GM21825 (cell line): ENCODE measurements around the gene PARD3.
"Not testable (repeated sequence)": the region's sequence is repeated elsewhere in the genome, so short reads cannot be mapped to it uniquely, and the experiment has no call there.

Source experiments
- ATAC-seq: cut with Tn5 transposase; IDR thresholded peaks from one replicate; pipeline ENCODE4 v1.9.1; 2021; ENCODE audit warnings: mild to moderate bottlenecking, moderate library complexity; ENCODE audit not compliant: unreplicated experiment

PARD3 gene

GRCh38 chr10:34745244-34745643 lies 69.9 kb downstream of the PARD3 start:
- no peak for ATAC-seq

- ATAC-seq, result no peak
These were observed 70.5 kb downstream of the PARD3 start for GRCh38 chr10:34744590-34744989.

- no peak for ATAC-seq
These were observed 71.3 kb downstream of the PARD3 start for GRCh38 chr10:34743814-34744213.

- ATAC-seq, result no peak
These were observed 72.6 kb downstream of the PARD3 start for GRCh38 chr10:34742456-34742855.

- ATAC-seq, result not testable (repeated sequence)
These were observed 74.0 kb downstream of the PARD3 start for GRCh38 chr10:34741087-34741486.

GRCh38 chr10:34740321-34740720 lies 74.8 kb downstream of the PARD3 start:
- ATAC-seq, result no peak

- no peak for ATAC-seq
These were observed 75.2 kb downstream of the PARD3 start for GRCh38 chr10:34739915-34740314.

- no peak for ATAC-seq
These were observed 77.3 kb downstream of the PARD3 start for GRCh38 chr10:34737772-34738169.

- no peak for ATAC-seq
These were observed 77.9 kb downstream of the PARD3 start for GRCh38 chr10:34736976-34737771.

GRCh38 chr10:34734918-34735317 lies 80.2 kb downstream of the PARD3 start:
- no peak for ATAC-seq

GRCh38 chr10:34732926-34733325 lies 82.2 kb downstream of the PARD3 start:
- no peak for ATAC-seq

GRCh38 chr10:34731885-34732701 lies 83.0 kb downstream of the PARD3 start:
- no peak for ATAC-seq

GRCh38 chr10:34731213-34731612 lies 83.9 kb downstream of the PARD3 start:
- ATAC-seq, result no peak

GRCh38 chr10:34730726-34731125 lies 84.4 kb downstream of the PARD3 start:
- no peak for ATAC-seq

GRCh38 chr10:34729619-34730018 lies 85.5 kb downstream of the PARD3 start:
- ATAC-seq, result no peak

- no peak for ATAC-seq
These were observed 86.7 kb downstream of the PARD3 start for GRCh38 chr10:34728361-34728760.

GRCh38 chr10:34727595-34728033 lies 87.5 kb downstream of the PARD3 start:
- ATAC-seq, result no peak

GRCh38 chr10:34726862-34727261 lies 88.2 kb downstream of the PARD3 start:
- ATAC-seq, result no peak

GRCh38 chr10:34723750-34724149 lies 91.3 kb downstream of the PARD3 start:
- ATAC-seq, result peak; percentile 46

- no peak for ATAC-seq
These were observed 92.7 kb downstream of the PARD3 start for GRCh38 chr10:34722404-34722803.

GRCh38 chr10:34721208-34721840 lies 93.8 kb downstream of the PARD3 start:
- ATAC-seq, result no peak

- ATAC-seq, result no peak
These were observed 95.3 kb downstream of the PARD3 start for GRCh38 chr10:34719746-34720145.
